ENCODE results near the gene PLA2G7. TPM values are rescaled to one million over a fixed set of nuclear protein-coding genes. Genes with fewer than 3 reads are reported as not detected.
"Not testable (repeated sequence)": the region's sequence is repeated elsewhere in the genome, so short reads cannot be mapped to it uniquely, and the experiment has no call there.

Gene PLA2G7
- total and polyA plus RNA-seq, 5 donors from 2014 or later, result not detected

DNA sequence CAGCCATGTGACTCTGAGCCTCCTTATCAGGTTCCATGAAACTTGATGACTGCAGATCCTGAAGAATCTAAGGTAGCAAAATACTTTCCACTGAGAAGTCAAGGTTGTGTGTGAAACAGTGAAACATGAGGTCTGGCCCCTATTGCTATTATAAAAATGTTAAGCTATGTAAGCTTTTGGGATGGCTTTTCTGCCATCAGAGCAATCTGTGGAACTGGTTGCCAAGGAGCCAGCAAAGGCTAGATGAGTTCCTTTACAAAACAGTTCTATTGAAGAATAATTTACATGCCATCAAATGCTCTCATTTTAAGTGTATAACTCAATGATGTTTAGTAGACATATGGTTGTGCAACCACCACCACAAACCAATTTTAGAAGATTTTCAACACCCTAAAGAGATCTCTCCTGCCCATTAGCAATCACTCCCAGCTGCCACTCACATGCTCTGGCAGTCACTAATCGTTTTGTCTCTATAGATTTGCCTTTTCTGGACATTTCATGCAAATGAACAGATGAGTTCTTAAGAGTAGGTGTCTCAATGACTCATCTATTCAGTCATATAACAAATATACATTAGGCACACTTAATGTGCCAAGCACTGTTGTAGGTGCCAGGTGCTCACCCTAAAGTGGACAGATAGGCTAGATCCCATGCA is 38.2 kb upstream of the PLA2G7 start:
- Histone ChIP-seq H3K4me3 (ENCODE audit: low read depth, low read length) (no peak overlapping the region), H3K27me3 (ENCODE audit: control insufficient read depth, insufficient read depth, low read length) (no peaks in the 10 kb centered on the region), H3K9me3 (ENCODE audit: control insufficient read depth in 2 of 2, low read length in 2 of 2) (no peaks in the 10 kb centered on the region), H3K36me3 (ENCODE audit: control insufficient read depth, insufficient read depth, low read length) (no peaks in the 10 kb centered on the region), H3K27ac (ENCODE audit: insufficient read depth, low read length, poor library complexity, severe bottlenecking) (no peak overlapping the region), H3K4me1 (ENCODE audit: control insufficient read depth, insufficient read depth, low read length, poor library complexity, severe bottlenecking) (no peaks in the 10 kb centered on the region)
- peaks cover 0 to 2% (median 0%) of the 10 kb centered on the region in 4 donors for H3K4me1 Mint-ChIP-seq
- H3K9me3 Mint-ChIP-seq, result peaks cover 0 to 4% (median 0%) of the 10 kb centered on the region in 7 donors
- H3K36me3 Mint-ChIP-seq, result no peaks in the 10 kb centered on the region
- no peaks in the 10 kb centered on the region for H3K27me3 Mint-ChIP-seq
- H3K4me3 Mint-ChIP-seq, result no peak overlapping the region
- DNase-seq (no peak), ATAC-seq (ENCODE audit: low read depth in 2 of 2) (no peak)
- no peak overlapping the region for H3K27ac Mint-ChIP-seq

DNA sequence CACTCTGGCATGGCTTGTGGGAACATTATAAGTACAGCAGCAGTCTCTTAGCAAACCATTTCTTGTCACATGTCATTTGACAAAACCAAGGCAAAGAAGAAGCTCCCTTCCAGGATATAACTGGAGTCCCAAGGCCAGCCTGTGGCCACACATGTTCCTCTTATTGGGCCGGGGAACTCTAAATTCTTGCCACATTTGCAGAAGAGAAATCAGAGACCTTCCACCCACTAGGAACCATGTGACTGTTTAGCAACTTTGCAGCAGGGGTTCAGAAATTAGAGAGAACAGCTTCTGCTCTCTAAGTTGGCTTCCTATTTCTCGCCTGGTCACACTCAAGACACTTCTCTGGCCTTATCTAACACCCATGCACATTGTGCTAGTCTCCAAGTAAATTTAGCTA is 37.6 kb upstream of the PLA2G7 start:
- Mint-ChIP-seq H3K4me1 (peaks cover 0 to 2% (median 0%) of the 10 kb centered on the region in 4 donors), H3K9me3 (peaks cover 0 to 6% (median 0%) of the 10 kb centered on the region in 7 donors), H3K27me3 (no peaks in the 10 kb centered on the region), H3K27ac (no peak overlapping the region), H3K36me3 (no peaks in the 10 kb centered on the region), H3K4me3 (no peak overlapping the region)
- Histone ChIP-seq H3K4me3 (ENCODE audit: low read depth, low read length) (no peak overlapping the region), H3K27ac (ENCODE audit: insufficient read depth, low read length, poor library complexity, severe bottlenecking) (no peak overlapping the region), H3K36me3 (ENCODE audit: control insufficient read depth, insufficient read depth, low read length) (no peaks in the 10 kb centered on the region), H3K9me3 (ENCODE audit: control insufficient read depth in 2 of 2, low read length in 2 of 2) (no peaks in the 10 kb centered on the region), H3K4me1 (ENCODE audit: control insufficient read depth, insufficient read depth, low read length, poor library complexity, severe bottlenecking) (no peaks in the 10 kb centered on the region), H3K27me3 (ENCODE audit: control insufficient read depth, insufficient read depth, low read length) (no peaks in the 10 kb centered on the region)
- DNase-seq (no peak), ATAC-seq (ENCODE audit: low read depth in 2 of 2) (no peak)

DNA sequence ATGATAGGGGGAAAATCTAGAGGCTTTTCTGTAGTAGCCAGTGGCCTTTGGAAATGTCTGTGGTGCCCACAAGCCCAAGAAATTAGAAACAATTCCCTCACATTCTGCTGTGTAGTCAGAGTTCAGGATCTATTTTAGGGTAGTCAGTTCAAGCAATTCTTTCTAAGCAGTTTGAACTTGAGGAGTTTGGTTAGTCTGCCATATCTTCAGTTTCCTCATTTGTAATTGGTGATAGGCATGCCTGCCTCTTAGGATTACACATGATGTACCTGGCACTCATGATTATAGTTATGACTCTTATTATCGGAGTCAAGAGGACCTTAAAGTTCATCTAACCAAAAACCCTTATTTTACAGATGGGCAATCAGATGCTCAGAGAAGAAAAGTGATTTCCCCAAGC is 36.8 kb upstream of the PLA2G7 start:
- Mint-ChIP-seq H3K27ac (no peak overlapping the region), H3K9me3 (peaks cover 0 to 7% (median 0%) of the 10 kb centered on the region in 7 donors), H3K4me1 (peaks cover 0 to 2% (median 0%) of the 10 kb centered on the region in 4 donors), H3K27me3 (no peaks in the 10 kb centered on the region), H3K36me3 (no peaks in the 10 kb centered on the region), H3K4me3 (no peak overlapping the region)
- Histone ChIP-seq H3K27ac (ENCODE audit: insufficient read depth, low read length, poor library complexity, severe bottlenecking) (no peak overlapping the region), H3K4me3 (ENCODE audit: low read depth, low read length) (no peak overlapping the region), H3K27me3 (ENCODE audit: control insufficient read depth, insufficient read depth, low read length) (no peaks in the 10 kb centered on the region), H3K9me3 (ENCODE audit: control insufficient read depth in 2 of 2, low read length in 2 of 2) (no peaks in the 10 kb centered on the region), H3K4me1 (ENCODE audit: control insufficient read depth, insufficient read depth, low read length, poor library complexity, severe bottlenecking) (no peaks in the 10 kb centered on the region), H3K36me3 (ENCODE audit: control insufficient read depth, insufficient read depth, low read length) (no peaks in the 10 kb centered on the region)
- DNase-seq, result no peak
- ATAC-seq (ENCODE audit: low read depth in 2 of 2), result no peak

DNA sequence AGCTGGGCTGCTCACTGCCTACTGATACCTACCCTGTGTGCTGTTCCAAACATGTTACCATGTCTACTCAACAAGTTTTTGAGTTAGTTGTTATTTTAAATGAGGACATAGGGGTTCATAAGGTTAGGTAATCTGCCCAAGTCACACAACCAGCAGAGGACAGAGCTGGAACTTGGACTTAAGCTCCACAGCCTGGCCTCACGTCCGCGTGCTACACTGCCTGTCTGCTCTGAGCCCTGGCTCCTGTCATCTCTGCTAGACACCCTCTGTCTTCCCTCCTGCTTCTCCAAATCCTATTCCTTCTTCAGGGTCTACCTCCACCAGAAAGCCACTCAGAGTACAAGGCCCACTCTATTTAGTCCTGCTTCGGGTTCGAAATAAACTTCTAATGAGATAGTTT is 29.8 kb upstream of the PLA2G7 start:
- Histone ChIP-seq H3K36me3 (ENCODE audit: control insufficient read depth, insufficient read depth, low read length) (no peaks in the 10 kb centered on the region), H3K27me3 (ENCODE audit: control insufficient read depth, insufficient read depth, low read length) (no peaks in the 10 kb centered on the region), H3K27ac (ENCODE audit: insufficient read depth, low read length, poor library complexity, severe bottlenecking) (no peak overlapping the region), H3K4me1 (ENCODE audit: control insufficient read depth, insufficient read depth, low read length, poor library complexity, severe bottlenecking) (no peaks in the 10 kb centered on the region), H3K9me3 (ENCODE audit: control insufficient read depth in 2 of 2, low read length in 2 of 2) (no peaks in the 10 kb centered on the region), H3K4me3 (ENCODE audit: low read depth, low read length) (no peak overlapping the region)
- no peak for DNase-seq
- Mint-ChIP-seq H3K9me3 (peaks cover 0 to 7% (median 4%) of the 10 kb centered on the region in 7 donors), H3K27ac (no peak overlapping the region), H3K4me1 (no peaks in the 10 kb centered on the region), H3K27me3 (no peaks in the 10 kb centered on the region), H3K36me3 (no peaks in the 10 kb centered on the region), H3K4me3 (no peak overlapping the region)
- no peak for ATAC-seq (ENCODE audit: low read depth in 2 of 2)

DNA sequence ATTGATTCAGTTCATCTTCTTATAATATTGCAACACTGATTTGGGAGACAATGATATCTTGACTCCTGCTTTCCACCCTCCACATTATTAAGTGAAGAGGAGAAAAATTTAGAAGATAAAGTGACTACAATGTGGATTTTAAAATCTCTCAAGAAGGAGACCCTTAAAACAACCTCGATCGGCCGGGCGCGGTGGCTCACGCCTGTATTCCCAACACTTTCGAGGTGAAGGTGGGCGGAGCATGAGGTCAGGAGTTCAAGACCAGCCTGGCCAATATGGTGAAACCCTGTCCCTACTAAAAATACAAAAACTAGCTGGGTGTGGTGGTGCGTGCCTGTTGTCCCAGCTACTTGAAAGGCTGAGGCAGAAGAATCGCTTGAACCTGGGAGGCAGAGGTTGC is 29.1 kb upstream of the PLA2G7 start:
- H3K36me3 ChIP-seq (ENCODE audit: control insufficient read depth, insufficient read depth, low read length); H3K4me3 ChIP-seq (ENCODE audit: low read depth, low read length); H3K27ac ChIP-seq (ENCODE audit: insufficient read depth, low read length, poor library complexity, severe bottlenecking); DNase-seq; H3K4me1 ChIP-seq (ENCODE audit: control insufficient read depth, insufficient read depth, low read length, poor library complexity, severe bottlenecking); H3K27me3 ChIP-seq (ENCODE audit: control insufficient read depth, insufficient read depth, low read length); H3K27me3 Mint-ChIP-seq; H3K4me1 Mint-ChIP-seq; H3K9me3 ChIP-seq (ENCODE audit: control insufficient read depth in 2 of 2, low read length in 2 of 2); ATAC-seq (ENCODE audit: low read depth in 2 of 2); H3K27ac Mint-ChIP-seq; H3K36me3 Mint-ChIP-seq; H3K9me3 Mint-ChIP-seq; H3K4me3 Mint-ChIP-seq: not testable (repeated sequence)

DNA sequence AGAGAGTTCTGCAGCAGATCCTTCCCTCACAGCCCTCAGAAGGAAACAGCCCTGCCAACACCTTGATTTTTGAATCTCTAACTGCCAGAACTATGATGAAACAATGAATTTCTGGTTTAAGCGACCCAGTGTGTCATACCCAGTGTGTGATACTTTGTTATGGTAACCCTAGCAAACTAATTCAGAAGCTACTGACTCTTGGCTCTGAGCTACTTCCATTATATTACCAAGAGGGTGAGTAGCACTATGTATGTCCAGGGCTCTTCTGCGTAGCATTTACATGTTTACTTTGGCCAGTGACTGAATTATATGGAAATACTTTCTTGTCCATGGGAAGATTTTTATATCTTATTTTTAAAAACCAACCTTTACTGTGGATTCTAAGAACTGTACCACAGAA is 28.3 kb upstream of the PLA2G7 start:
- Histone ChIP-seq H3K27me3 (ENCODE audit: control insufficient read depth, insufficient read depth, low read length) (no peaks in the 10 kb centered on the region), H3K27ac (ENCODE audit: insufficient read depth, low read length, poor library complexity, severe bottlenecking) (no peak overlapping the region), H3K4me1 (ENCODE audit: control insufficient read depth, insufficient read depth, low read length, poor library complexity, severe bottlenecking) (no peaks in the 10 kb centered on the region), H3K4me3 (ENCODE audit: low read depth, low read length) (no peak overlapping the region), H3K9me3 (ENCODE audit: control insufficient read depth in 2 of 2, low read length in 2 of 2) (no peaks in the 10 kb centered on the region), H3K36me3 (ENCODE audit: control insufficient read depth, insufficient read depth, low read length) (no peaks in the 10 kb centered on the region)
- Mint-ChIP-seq H3K4me3 (no peak overlapping the region), H3K9me3 (peaks cover 0 to 7% (median 4%) of the 10 kb centered on the region in 7 donors), H3K4me1 (no peaks in the 10 kb centered on the region), H3K27me3 (no peaks in the 10 kb centered on the region), H3K27ac (no peak overlapping the region), H3K36me3 (no peaks in the 10 kb centered on the region)
- ATAC-seq (ENCODE audit: low read depth in 2 of 2) (no peak), DNase-seq (no peak)

DNA sequence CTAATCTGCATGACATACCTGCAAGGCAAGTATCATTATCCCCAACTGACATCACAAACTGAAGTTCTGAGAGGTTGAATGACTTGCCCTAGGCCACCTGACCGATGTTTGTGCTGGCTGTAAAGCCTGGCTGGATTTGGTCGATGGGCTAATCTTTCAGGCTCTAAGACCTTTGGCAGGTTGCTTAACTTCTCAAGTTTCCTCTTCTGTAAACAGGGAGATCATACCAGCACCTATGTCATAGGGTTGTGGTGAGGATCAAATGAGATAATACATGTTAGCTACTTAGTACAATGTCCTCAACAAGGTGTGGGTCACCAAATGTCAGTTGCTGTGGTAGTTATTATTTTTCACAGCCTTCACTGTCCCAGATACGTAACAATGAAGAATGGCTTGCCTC is 25.8 kb upstream of the PLA2G7 start:
- Mint-ChIP-seq H3K4me3 (no peak overlapping the region), H3K4me1 (no peaks in the 10 kb centered on the region), H3K27ac (no peak overlapping the region), H3K9me3 (peaks cover 0 to 5% (median 0%) of the 10 kb centered on the region in 7 donors), H3K36me3 (no peaks in the 10 kb centered on the region), H3K27me3 (no peaks in the 10 kb centered on the region)
- Histone ChIP-seq H3K27me3 (ENCODE audit: control insufficient read depth, insufficient read depth, low read length) (no peaks in the 10 kb centered on the region), H3K9me3 (ENCODE audit: control insufficient read depth in 2 of 2, low read length in 2 of 2) (no peaks in the 10 kb centered on the region), H3K27ac (ENCODE audit: insufficient read depth, low read length, poor library complexity, severe bottlenecking) (no peak overlapping the region), H3K4me1 (ENCODE audit: control insufficient read depth, insufficient read depth, low read length, poor library complexity, severe bottlenecking) (no peaks in the 10 kb centered on the region), H3K36me3 (ENCODE audit: control insufficient read depth, insufficient read depth, low read length) (no peaks in the 10 kb centered on the region), H3K4me3 (ENCODE audit: low read depth, low read length) (no peak overlapping the region)
- no peak for DNase-seq
- no peak for ATAC-seq (ENCODE audit: low read depth in 2 of 2)

DNA sequence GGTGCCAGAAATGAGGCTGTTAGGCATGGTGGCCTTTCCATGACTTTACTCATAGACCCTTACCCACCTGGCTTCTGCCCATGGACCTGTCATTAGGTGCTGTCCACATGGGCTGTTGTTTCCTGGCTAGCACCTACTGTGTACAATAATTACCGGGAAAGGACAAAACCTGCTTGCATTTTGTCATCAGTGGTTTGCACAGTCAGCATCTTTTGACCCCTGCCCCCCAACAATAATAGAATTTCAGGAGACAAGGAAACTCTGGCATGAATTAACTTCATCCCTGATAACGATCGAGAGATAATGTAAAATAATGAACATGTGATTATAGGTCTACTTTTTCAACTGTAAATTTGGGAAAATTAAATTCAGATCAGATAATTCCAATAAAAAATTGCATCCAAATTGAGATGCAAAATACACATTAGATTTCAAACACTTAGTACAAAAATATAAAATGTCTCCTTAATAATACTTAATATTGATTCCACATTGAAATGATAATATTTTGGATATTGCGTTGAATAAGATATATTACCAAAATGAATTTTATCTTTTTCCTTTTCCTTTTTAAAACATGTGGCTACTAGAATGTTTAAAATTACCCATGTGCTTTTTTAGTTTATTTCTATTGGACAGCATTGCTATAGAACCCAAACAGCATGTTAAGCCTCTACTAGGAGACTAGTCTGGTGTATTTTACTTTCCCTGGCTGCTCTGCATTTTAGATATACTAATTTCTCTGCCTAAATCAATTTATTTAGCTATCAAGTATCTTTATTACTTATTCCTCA is 24.0 kb upstream of the PLA2G7 start:
- Mint-ChIP-seq H3K36me3 (no peaks in the 10 kb centered on the region), H3K4me1 (no peaks in the 10 kb centered on the region), H3K9me3 (peaks cover 0 to 4% (median 0%) of the 10 kb centered on the region in 7 donors), H3K27ac (no peak overlapping the region), H3K27me3 (no peaks in the 10 kb centered on the region), H3K4me3 (no peak overlapping the region)
- Histone ChIP-seq H3K4me1 (ENCODE audit: control insufficient read depth, insufficient read depth, low read length, poor library complexity, severe bottlenecking) (no peaks in the 10 kb centered on the region), H3K36me3 (ENCODE audit: control insufficient read depth, insufficient read depth, low read length) (no peaks in the 10 kb centered on the region), H3K27ac (ENCODE audit: insufficient read depth, low read length, poor library complexity, severe bottlenecking) (no peak overlapping the region), H3K4me3 (ENCODE audit: low read depth, low read length) (no peak overlapping the region), H3K9me3 (ENCODE audit: control insufficient read depth in 2 of 2, low read length in 2 of 2) (no peaks in the 10 kb centered on the region), H3K27me3 (ENCODE audit: control insufficient read depth, insufficient read depth, low read length) (no peaks in the 10 kb centered on the region)
- DNase-seq (no peak), ATAC-seq (ENCODE audit: low read depth in 2 of 2) (no peak)
